Keratinocyte (primary cell): ENCODE measurements around the gene SIK3. TPM values are rescaled to one million over a fixed set of nuclear protein-coding genes. Genes with fewer than 3 reads are reported as not detected.

Source experiments
- DNase-seq: peaks from one replicate; pipeline ENCODE4 v3.0.0-alpha.2; 2011; ENCODE audit warnings: low read depth, missing footprints, low spot score
- FAIRE-seq: peaks from 2 replicates; lab custom pipeline; 2011; peaks lifted over from hg19 to GRCh38; lab: Jason Lieb, UNC
- H2AFZ ChIP-seq: 2 replicates; pipeline ENCODE4 v1.6.0; 2012; ENCODE audit warnings: low read length, control low read depth, inconsistent platforms; ENCODE audit not compliant: control insufficient read depth
- H3K27ac ChIP-seq: 2 replicates; pipeline ENCODE4 v1.5.1; 2011; ENCODE audit warnings: low read length; ENCODE audit not compliant: control insufficient read depth, insufficient read depth
- H3K27me3 ChIP-seq: 3 replicates; pipeline ENCODE4 v1.6.0; 2011; ENCODE audit warnings: low read length; ENCODE audit not compliant: control insufficient read depth, insufficient read depth; ENCODE audit errors: extremely low read depth
- H3K36me3 ChIP-seq, 2 experiments: 2 replicates in 1 of 2; 3 replicates in 1 of 2; pipeline ENCODE4 v1.5.1; 2011; ENCODE audit warnings: low read length in 2 of 2, mild to moderate bottlenecking in 1 of 2; ENCODE audit not compliant: control insufficient read depth in 2 of 2, insufficient read depth in 2 of 2; ENCODE audit errors: extremely low read depth in 1 of 2
- H3K4me1 ChIP-seq: 3 replicates; pipeline ENCODE4 v1.5.1; 2011; ENCODE audit warnings: low read length; ENCODE audit not compliant: control insufficient read depth, insufficient read depth; ENCODE audit errors: extremely low read depth
- H3K4me2 ChIP-seq: 3 replicates; pipeline ENCODE4 v1.6.0; 2011; ENCODE audit warnings: low read depth, low read length; ENCODE audit not compliant: control insufficient read depth, insufficient read depth; ENCODE audit errors: extremely low read depth
- H3K4me3 ChIP-seq, 3 experiments: fragments of 200-600 bp in 1 of 3; sonication (generic) in 1 of 3; 2 replicates in 2 of 3; 3 replicates in 1 of 3; pipeline ENCODE4 v1.5.1; 2011 to 2016; ENCODE audit warnings: low read length in 3 of 3, mild to moderate bottlenecking in 3 of 3, control low read depth in 2 of 3, inconsistent platforms in 1 of 3, low read depth in 1 of 3, mixed read lengths in 1 of 3, mixed run types in 1 of 3, moderate library complexity in 1 of 3; ENCODE audit not compliant: control insufficient read depth in 2 of 3, insufficient read depth in 2 of 3; ENCODE audit errors: extremely low read depth in 1 of 3
- H3K79me2 ChIP-seq: 2 replicates; pipeline ENCODE4 v1.6.0; 2012; ENCODE audit warnings: low read length; ENCODE audit not compliant: control insufficient read depth, insufficient read depth
- H3K9ac ChIP-seq: 3 replicates; pipeline ENCODE4 v1.6.0; 2011; ENCODE audit warnings: low read length; ENCODE audit not compliant: control insufficient read depth, insufficient read depth; ENCODE audit errors: extremely low read depth
- H3K9me1 ChIP-seq: 3 replicates; pipeline ENCODE4 v1.6.0; 2011; ENCODE audit warnings: low read length; ENCODE audit not compliant: control insufficient read depth, insufficient read depth; ENCODE audit errors: extremely low read depth
- H3K9me3 ChIP-seq: 2 replicates; pipeline ENCODE4 v1.5.1; 2012; ENCODE audit warnings: low read depth, low read length; ENCODE audit not compliant: control insufficient read depth
- H4K20me1 ChIP-seq: 3 replicates; pipeline ENCODE4 v1.6.0; 2011; ENCODE audit warnings: low read length; ENCODE audit not compliant: control insufficient read depth, insufficient read depth; ENCODE audit errors: extremely low read depth
- CTCF ChIP-seq, 3 experiments: IDR thresholded peaks in 1 of 3; conservative IDR thresholded peaks in 1 of 3; optimal IDR thresholded peaks in 1 of 3; 2 replicates in 2 of 3; 3 replicates in 1 of 3; pipeline versions ENCODE3 to v1.5.1; 2011; ENCODE audit warnings: low read length in 3 of 3, mild to moderate bottlenecking in 3 of 3, moderate library complexity in 2 of 3, control low read depth in 1 of 3, inconsistent platforms in 1 of 3; ENCODE audit not compliant: insufficient read depth in 2 of 3; ENCODE audit errors: extremely low read depth in 1 of 3
- EZH2 ChIP-seq: IDR thresholded peaks from one replicate; pipeline ENCODE4 v1.6.1; 2012; ENCODE audit warnings: inconsistent platforms, mild to moderate bottlenecking, low read length, moderate library complexity
- dilution Hi-C: fragments of 300-500 bp; cut with MboI; formaldehyde crosslinking; loops from one replicate; pipeline ENCODE4 v1.7.0; 2020; ENCODE audit warnings: low sequenced_read_pairs; ENCODE audit not compliant: extremely low pct_ligation_motif_present
- polyA plus RNA-seq, 5 experiments: library from polyadenylated mRNA; depleted of rRNA in 3 of 5; stranded (reverse) in 3 of 5; stranded (forward) in 1 of 5; unstranded in 1 of 5; fragments of >200 nt; gene quantifications; 1 replicate in 1 of 5; 2 replicates in 3 of 5; 3 replicates in 1 of 5; pipeline versions ENCODE4 v1.2.1 to v1.2.3, GENCODE V29; 2011 to 2012; ENCODE audit warnings: missing spikeins in 2 of 5, low read depth in 1 of 5, low replicate concordance in 1 of 5

The SIK3 gene
- polyA plus RNA-seq, 1 donor (not counting 4 experiments of a cell fraction or from before 2014, with no cell fraction given) = 8.2 TPM

- Histone ChIP-seq H3K36me3 (no peaks in the 10 kb centered on the region), H3K4me1 (peaks cover 23% of the 10 kb centered on the region), H2AFZ (no peak overlapping the region), H3K79me2 (peaks cover 43% of the 10 kb centered on the region), H4K20me1 (no peaks in the 10 kb centered on the region), H3K4me3 (no peak overlapping the region), H3K9ac (peak overlapping the region; percentile 13), H3K9me1 (no peaks in the 10 kb centered on the region), H3K27ac (peak overlapping the region; percentile 75), H3K9me3 (no peaks in the 10 kb centered on the region), H3K27me3 (no peaks in the 10 kb centered on the region), H3K4me2 (peak overlapping the region; percentile 2)
- FAIRE-seq = no peak
- dilution Hi-C loops = no loop called here
- TF ChIP-seq EZH2 (no peak), CTCF (optimal IDR thresholded peaks at IDR 0.05 in 1 of 3, IDR thresholded peaks at IDR 0.05 in 1 of 3, conservative IDR thresholded peaks at IDR 0.05 in 1 of 3; ENCODE audit: extremely low read depth in 1 of 3, insufficient read depth in 2 of 3, low read length in 3 of 3) (no peak)
- peak; percentile 56 for DNase-seq
Measured at GRCh38 chr11:117011541-117011898, 86.7 kb downstream of the SIK3 start.

GRCh38 chr11:117010808-117011540 lies 87.3 kb downstream of the SIK3 start:
- no peaks in the 10 kb centered on the region for H3K27me3 ChIP-seq
- peak; percentile 78 for FAIRE-seq
- no peaks in the 10 kb centered on the region for H3K9me1 ChIP-seq
- H3K9me3 ChIP-seq = no peaks in the 10 kb centered on the region
- TF ChIP-seq CTCF (optimal IDR thresholded peaks at IDR 0.05 in 1 of 3, IDR thresholded peaks at IDR 0.05 in 1 of 3, conservative IDR thresholded peaks at IDR 0.05 in 1 of 3; ENCODE audit: extremely low read depth in 1 of 3, insufficient read depth in 2 of 3, low read length in 3 of 3) = no peak
- no peak for TF ChIP-seq EZH2
- dilution Hi-C loops = no loop called here
- no peaks in the 10 kb centered on the region for H3K36me3 ChIP-seq
- H3K4me1 ChIP-seq = peaks cover 23% of the 10 kb centered on the region
- DNase-seq = peak; percentile 74
- H3K27ac ChIP-seq = peak overlapping the region; percentile 75
- peak overlapping the region; percentile 39 for H3K4me2 ChIP-seq
- H3K79me2 ChIP-seq = peaks cover 44% of the 10 kb centered on the region
- H3K9ac ChIP-seq = peak overlapping the region; percentile 41
- no peak overlapping the region for H3K4me3 ChIP-seq
- H4K20me1 ChIP-seq = no peaks in the 10 kb centered on the region
- H2AFZ ChIP-seq = no peak overlapping the region
